Mesenchymal stem cell (in vitro differentiated cells and primary cell): ENCODE measurements around the gene APOL5.

Experiments
- DNase-seq: peaks from one replicate; pipeline ENCODE4 v3.0.0-alpha.2; 2013
- H2AFZ ChIP-seq: one replicate; pipeline ENCODE4 v1.6.1; 2013; ENCODE audit warnings: low read depth, mild to moderate bottlenecking, control low read depth, inconsistent platforms, low read length, moderate library complexity
- H2AK5ac ChIP-seq: 2 replicates; pipeline ENCODE4 v1.6.1; 2013; ENCODE audit warnings: low read length, moderate library complexity, mild to moderate bottlenecking, inconsistent platforms; ENCODE audit not compliant: severe bottlenecking
- H2BK120ac ChIP-seq: one replicate; pipeline ENCODE4 v1.6.1; 2013; ENCODE audit warnings: low read depth, mild to moderate bottlenecking, inconsistent platforms, low read length, moderate library complexity
- H2BK12ac ChIP-seq, 2 experiments: one replicate each; pipeline ENCODE4 v1.6.1; 2013; ENCODE audit warnings: inconsistent platforms in 2 of 2, low read length in 2 of 2, mild to moderate bottlenecking in 2 of 2, moderate library complexity in 2 of 2, control low read depth in 1 of 2
- H2BK15ac ChIP-seq: one replicate; pipeline ENCODE4 v1.6.1; 2013; ENCODE audit warnings: mild to moderate bottlenecking, low read depth, inconsistent platforms; ENCODE audit not compliant: poor library complexity, severe bottlenecking
- H2BK5ac ChIP-seq: 2 replicates; pipeline ENCODE4 v1.6.1; 2013; ENCODE audit warnings: low read depth, mild to moderate bottlenecking, low read length, control low read depth, inconsistent platforms; ENCODE audit not compliant: poor library complexity, severe bottlenecking
- H3K14ac ChIP-seq, 2 experiments: one replicate each; pipeline ENCODE4 v1.6.1; 2013; ENCODE audit warnings: inconsistent platforms in 2 of 2, low read length in 2 of 2, control low read depth in 1 of 2, mild to moderate bottlenecking in 1 of 2, moderate library complexity in 1 of 2
- H3K18ac ChIP-seq, 2 experiments: one replicate each; pipeline ENCODE4 v1.6.1; 2013; ENCODE audit warnings: inconsistent platforms in 2 of 2, low read length in 2 of 2, control low read depth in 1 of 2, low read depth in 1 of 2, mild to moderate bottlenecking in 1 of 2
- H3K23ac ChIP-seq, 2 experiments: one replicate each; pipeline ENCODE4 v1.6.1; 2013; ENCODE audit warnings: inconsistent platforms in 2 of 2, low read length in 2 of 2, mild to moderate bottlenecking in 2 of 2, moderate library complexity in 2 of 2, control low read depth in 1 of 2
- H3K27ac ChIP-seq: 2 replicates; pipeline ENCODE4 v1.5.1; 2013; ENCODE audit warnings: mild to moderate bottlenecking, moderate library complexity, low read length, control low read depth, inconsistent platforms; ENCODE audit not compliant: poor library complexity, severe bottlenecking
- H3K27me3 ChIP-seq, 2 experiments: 2 replicates each; pipeline versions ENCODE4 v1.6.1 to v1.7.0; 2013; ENCODE audit warnings: low read length in 2 of 2, mild to moderate bottlenecking in 2 of 2, moderate library complexity in 2 of 2, control low read depth in 1 of 2, inconsistent platforms in 1 of 2; ENCODE audit not compliant: control insufficient read depth in 1 of 2, insufficient read depth in 1 of 2
- H3K36me3 ChIP-seq, 2 experiments: 2 replicates each; pipeline versions ENCODE4 v1.6.1 to v1.7.0; 2013; ENCODE audit warnings: low read length in 2 of 2, control low read depth in 1 of 2, inconsistent platforms in 1 of 2, low read depth in 1 of 2, mild to moderate bottlenecking in 1 of 2; ENCODE audit not compliant: insufficient read depth in 2 of 2, control insufficient read depth in 1 of 2
- H3K4ac ChIP-seq, 2 experiments: one replicate each; pipeline ENCODE4 v1.6.1; 2013; ENCODE audit warnings: inconsistent platforms in 2 of 2, low read length in 2 of 2, mild to moderate bottlenecking in 2 of 2, moderate library complexity in 2 of 2, control low read depth in 1 of 2, low read depth in 1 of 2
- H3K4me1 ChIP-seq: 2 replicates; pipeline ENCODE4 v1.6.1; 2013; ENCODE audit warnings: low read depth, low read length, control low read depth; ENCODE audit not compliant: control insufficient read depth, insufficient read depth
- H3K4me2 ChIP-seq: 2 replicates; pipeline ENCODE4 v1.6.1; 2013; ENCODE audit warnings: low read length, mild to moderate bottlenecking, inconsistent platforms; ENCODE audit not compliant: poor library complexity, severe bottlenecking
- H3K4me3 ChIP-seq, 2 experiments: 2 replicates each; pipeline versions ENCODE4 v1.5.1 to v1.7.0; 2013; ENCODE audit warnings: low read length in 2 of 2, mild to moderate bottlenecking in 2 of 2, control low read depth in 1 of 2, low read depth in 1 of 2; ENCODE audit not compliant: insufficient read depth in 1 of 2
- H3K79me1 ChIP-seq: replicated peaks from 2 replicates; pipeline ENCODE4 v1.6.1; 2013; ENCODE audit warnings: mild to moderate bottlenecking, control low read depth, low read length, inconsistent platforms; ENCODE audit not compliant: poor library complexity, severe bottlenecking
- H3K9ac ChIP-seq: 2 replicates; pipeline ENCODE4 v1.7.0; 2013; ENCODE audit warnings: mild to moderate bottlenecking, low read length, moderate library complexity
- H3K9me3 ChIP-seq: 2 replicates; pipeline ENCODE4 v1.7.0; 2013; ENCODE audit warnings: mild to moderate bottlenecking, low read length; ENCODE audit not compliant: control insufficient read depth
- H4K8ac ChIP-seq: one replicate; pipeline ENCODE4 v1.6.1; 2013; ENCODE audit warnings: inconsistent platforms, mild to moderate bottlenecking, low read length, moderate library complexity
- H4K91ac ChIP-seq: one replicate; pipeline ENCODE4 v1.6.1; 2013; ENCODE audit warnings: mild to moderate bottlenecking, low read length, inconsistent platforms
- WGBS: methylation state at CpG from one replicate; pipeline ENCODE4 v1.1.7; 2013; ENCODE audit warnings: mixed read lengths; 5-methylcytosine and 5-hydroxymethylcytosine counted together

The APOL5 gene

DNA sequence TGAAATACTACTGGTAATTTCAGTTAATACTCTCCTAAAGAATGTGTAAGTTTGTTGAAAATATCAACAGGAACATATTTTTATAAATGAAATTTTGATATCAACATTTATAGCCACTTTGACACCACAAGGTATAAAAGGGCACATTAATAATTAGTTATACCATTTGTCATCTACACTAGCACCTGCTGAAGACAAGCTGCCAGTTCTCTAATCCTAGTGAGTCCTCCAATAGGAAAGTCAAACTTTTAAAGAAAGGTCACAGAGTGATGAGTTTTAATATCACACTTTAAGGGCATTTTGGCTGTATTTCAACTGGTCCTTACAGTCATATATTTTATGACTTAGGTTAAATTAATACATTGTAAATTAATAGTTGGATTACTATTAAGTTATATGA lies 52.3 kb downstream of the APOL5 start:
- H3K79me1 ChIP-seq: peaks cover 9% of the 10 kb centered on the region
- H4K8ac ChIP-seq: no peak overlapping the region
- H2BK120ac ChIP-seq: no peak overlapping the region
- H3K4me1 ChIP-seq: no peaks in the 10 kb centered on the region
- no peak overlapping the region for H2AK5ac ChIP-seq
- no peak overlapping the region for H3K4ac ChIP-seq
- H3K14ac ChIP-seq: no peak overlapping the region
- no peak overlapping the region for H3K9ac ChIP-seq
- H4K91ac ChIP-seq: no peak overlapping the region
- H2BK15ac ChIP-seq: no peak overlapping the region
- H2BK5ac ChIP-seq: no peak overlapping the region
- no peaks in the 10 kb centered on the region for H3K9me3 ChIP-seq
- H2BK12ac ChIP-seq: no peak overlapping the region
- H2AFZ ChIP-seq: no peak overlapping the region
- H3K18ac ChIP-seq: no peak overlapping the region
- H3K27me3 ChIP-seq: no peaks in the 10 kb centered on the region
- H3K4me3 ChIP-seq: no peak overlapping the region
- no peak overlapping the region for H3K4me2 ChIP-seq
- peaks cover 0 to 3% of the 10 kb centered on the region in 2 experiments for H3K36me3 ChIP-seq
- no peak for DNase-seq
- no peak overlapping the region for H3K27ac ChIP-seq
- H3K23ac ChIP-seq: no peak overlapping the region

DNA sequence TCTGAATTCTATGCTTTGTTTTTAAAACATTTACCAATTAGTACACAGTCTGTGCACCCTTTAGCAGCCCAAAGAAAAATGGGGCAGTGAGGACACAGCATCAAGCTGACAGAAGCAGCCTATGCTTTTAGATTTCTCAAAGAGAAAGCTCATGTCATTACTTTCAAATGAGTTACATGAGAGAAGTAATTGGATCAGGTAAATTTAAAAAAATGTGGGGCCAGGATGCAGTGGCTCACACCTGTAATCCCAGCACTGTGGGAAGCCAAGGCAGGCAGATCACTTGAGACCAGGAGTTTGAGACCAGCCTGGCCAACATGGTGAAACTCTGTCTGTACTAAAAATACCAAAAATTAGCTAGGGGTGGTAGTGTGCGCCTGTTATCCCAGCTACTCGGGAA lies 57.7 kb downstream of the APOL5 start:
- no peak overlapping the region for H3K23ac ChIP-seq
- H3K4me1 ChIP-seq: peaks cover 3% of the 10 kb centered on the region
- H3K4me3 ChIP-seq: no peak overlapping the region
- H2BK15ac ChIP-seq: no peak overlapping the region
- no peak overlapping the region for H2AK5ac ChIP-seq
- no peak overlapping the region for H4K91ac ChIP-seq
- no peak overlapping the region for H3K9ac ChIP-seq
- no peak overlapping the region for H3K4me2 ChIP-seq
- no peak overlapping the region for H2AFZ ChIP-seq
- no peak overlapping the region for H3K4ac ChIP-seq
- H3K27ac ChIP-seq: no peak overlapping the region
- H2BK5ac ChIP-seq: no peak overlapping the region
- no peak overlapping the region for H2BK120ac ChIP-seq
- no peak overlapping the region for H2BK12ac ChIP-seq
- no peaks in the 10 kb centered on the region for H3K27me3 ChIP-seq
- DNase-seq: no peak
- H3K79me1 ChIP-seq: peaks cover 6% of the 10 kb centered on the region
- H3K9me3 ChIP-seq: no peaks in the 10 kb centered on the region
- peaks cover 0 to 26% of the 10 kb centered on the region in 2 experiments for H3K36me3 ChIP-seq
- H4K8ac ChIP-seq: no peak overlapping the region
- no peak overlapping the region for H3K14ac ChIP-seq
- 95% methylated on average over 2 of the region's 2 CpGs for WGBS
- H3K18ac ChIP-seq: no peak overlapping the region

DNA sequence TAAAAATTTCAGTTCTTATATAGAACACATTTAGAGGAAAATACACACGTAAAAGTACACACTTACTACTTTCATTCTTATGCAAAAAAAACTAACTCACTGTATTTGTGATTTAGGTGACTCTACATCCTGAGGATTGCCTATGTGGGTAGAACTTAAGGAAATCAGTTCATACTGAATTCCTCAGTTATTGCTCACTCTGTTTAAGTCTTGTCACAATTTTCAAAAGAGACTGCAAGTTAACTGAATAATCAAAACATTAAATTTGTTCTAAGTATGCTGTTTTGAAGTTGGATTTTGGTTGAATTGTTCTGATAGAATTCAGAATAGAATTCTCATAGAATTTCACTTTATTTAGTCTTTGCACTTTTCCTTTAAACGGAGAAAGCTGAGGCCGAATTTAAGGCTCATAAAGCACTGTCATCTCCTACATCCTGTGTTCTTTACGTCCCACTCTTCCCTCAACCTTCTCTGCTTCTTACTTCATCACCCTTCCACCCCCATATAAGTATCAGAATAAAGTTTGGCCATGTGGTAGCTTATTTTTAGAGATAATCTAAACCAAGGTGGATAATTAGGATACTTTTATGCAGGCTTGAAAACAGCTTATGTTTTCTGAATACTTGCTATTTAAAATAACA lies 59.8 kb downstream of the APOL5 start:
- Histone ChIP-seq H2BK5ac (no peak overlapping the region), H3K4me2 (no peak overlapping the region), H3K4ac (no peak overlapping the region), H3K27me3 (no peaks in the 10 kb centered on the region), H3K4me1 (peaks cover 4% of the 10 kb centered on the region), H2BK15ac (no peak overlapping the region), H4K91ac (no peak overlapping the region), H3K36me3 (peaks cover 0 to 38% of the 10 kb centered on the region in 2 experiments), H2AK5ac (no peak overlapping the region), H2BK12ac (no peak overlapping the region), H3K4me3 (no peak overlapping the region), H3K23ac (no peak overlapping the region), H3K14ac (no peak overlapping the region), H3K79me1 (peaks cover 7% of the 10 kb centered on the region), H2BK120ac (no peak overlapping the region), H4K8ac (no peak overlapping the region), H3K27ac (peak overlapping the region; percentile 75), H3K9ac (peak overlapping the region; percentile 49), H2AFZ (no peak overlapping the region), H3K18ac (no peak overlapping the region), H3K9me3 (no peaks in the 10 kb centered on the region)
- DNase-seq: peak; percentile 83
- 3% methylated on average over 3 of the region's 4 CpGs for WGBS
